K562 (cell line): Measurements from ENCODE around the gene LRP10. TPM values are rescaled to one million over a fixed set of nuclear protein-coding genes. Genes with fewer than 3 reads are reported as not detected.

Experiments
- CC2D1A ChIP-seq: fragments of 450-650 bp; IDR thresholded peaks from 2 replicates; pipeline ENCODE4 v1.6.1; 2017; ENCODE audit warnings: mild to moderate bottlenecking
- CHD2 ChIP-seq: IDR thresholded peaks from 2 replicates; pipeline ENCODE4 v1.6.1; 2011; ENCODE audit warnings: low read depth, low read length
- CREM ChIP-seq: IDR thresholded peaks from 2 replicates; pipeline ENCODE4 v1.6.1; 2014; ENCODE audit warnings: antibody characterized with exemption, low read depth
- FIP1L1 ChIP-seq: fragments of 200-400 bp; formaldehyde crosslinking; IDR thresholded peaks from 2 replicates; pipeline ENCODE4 v1.6.1; 2018; ENCODE audit warnings: mild to moderate bottlenecking, low read depth, low read length; ENCODE audit not compliant: poor library complexity, severe bottlenecking
- FOSL1 ChIP-seq: fragments of 200-800 bp; sonication (Bioruptor generic); conservative IDR thresholded peaks from 2 replicates; pipeline ENCODE4 v1.6.1; 2016; ENCODE audit warnings: missing genetic modification characterization, missing compliant biosample characterization
- JUN ChIP-seq, 2 experiments: sonication (generic) in 1 of 2; formaldehyde crosslinking in 1 of 2; IDR thresholded peaks; 2 replicates each; pipeline versions ENCODE4 v1.6.1 to v1.8.0; 2012 to 2022; ENCODE audit warnings: borderline replicate concordance in 2 of 2, mild to moderate bottlenecking in 2 of 2, improper control_type of control experiment in 1 of 2, low read depth in 1 of 2, low read length in 1 of 2, missing genetic modification reagents in 1 of 2
- MAX ChIP-seq: sonication (generic); formaldehyde crosslinking; IDR thresholded peaks from 2 replicates; pipeline ENCODE4 v1.9.0; 2022; ENCODE audit warnings: mild to moderate bottlenecking, missing genetic modification reagents
- MTA3 ChIP-seq: fragments of 450-650 bp; formaldehyde crosslinking; IDR thresholded peaks from 2 replicates; pipeline ENCODE4 v1.6.1; 2017; ENCODE audit warnings: mild to moderate bottlenecking, borderline replicate concordance
- NFYB ChIP-seq: IDR thresholded peaks from 2 replicates; pipeline ENCODE4 v1.6.1; 2011; ENCODE audit warnings: mild to moderate bottlenecking, moderate library complexity; ENCODE audit not compliant: insufficient read length; ENCODE audit errors: extremely low read depth
- OTX1 ChIP-seq: fragments of 450-650 bp; formaldehyde crosslinking; IDR thresholded peaks from 2 replicates; pipeline ENCODE4 v1.4.0; 2022; ENCODE audit warnings: mild to moderate bottlenecking
- PHF20 ChIP-seq: fragments of 450-650 bp; IDR thresholded peaks from 2 replicates; pipeline ENCODE4 v1.6.1; 2018; ENCODE audit not compliant: partially characterized antibody
- POLR2AphosphoS5 ChIP-seq: IDR thresholded peaks from 2 replicates; pipeline ENCODE4 v1.6.1; 2011; ENCODE audit warnings: mild to moderate bottlenecking, low read depth, low read length, moderate library complexity; ENCODE audit not compliant: control insufficient read depth, insufficient read depth
- PRPF4 ChIP-seq: fragments of 200-400 bp; formaldehyde crosslinking; IDR thresholded peaks from one replicate; pipeline ENCODE4 v1.6.1; 2017; ENCODE audit warnings: low read length, low read depth, mild to moderate bottlenecking; ENCODE audit not compliant: insufficient read depth, poor library complexity, severe bottlenecking
- RAD21 ChIP-seq, 2 experiments: fragments of 250-450 bp in 1 of 2; fragments of 450-650 bp in 1 of 2; sonication (Bioruptor Pico) in 1 of 2; formaldehyde crosslinking in 1 of 2; IDR thresholded peaks in 1 of 2; conservative IDR thresholded peaks in 1 of 2; 2 replicates each; pipeline versions ENCODE4 v1.4.0 to v1.8.0; 2020 to 2022; ENCODE audit warnings: mild to moderate bottlenecking in 2 of 2, moderate library complexity in 1 of 2
- SIN3A ChIP-seq, 2 experiments: fragments of 150-350 bp in 1 of 2; IDR thresholded peaks; 2 replicates each; pipeline ENCODE4 v1.6.1; 2011 to 2016; ENCODE audit warnings: borderline replicate concordance in 2 of 2, low read depth in 2 of 2, low read length in 2 of 2, mild to moderate bottlenecking in 2 of 2, moderate library complexity in 2 of 2; ENCODE audit not compliant: control insufficient read depth in 1 of 2
- SIN3B ChIP-seq: fragments of 450-650 bp; IDR thresholded peaks from 2 replicates; pipeline ENCODE4 v1.6.1; 2017; ENCODE audit warnings: low read depth, mild to moderate bottlenecking, moderate library complexity
- SMAD2 ChIP-seq: fragments of 150-350 bp; IDR thresholded peaks from 2 replicates; pipeline ENCODE4 v1.6.1; 2014; ENCODE audit warnings: low read depth, mild to moderate bottlenecking, low read length
- TAF1 ChIP-seq: IDR thresholded peaks from 2 replicates; pipeline ENCODE4 v1.6.1; 2011; ENCODE audit warnings: mild to moderate bottlenecking, low read length, moderate library complexity; ENCODE audit not compliant: insufficient read depth, control insufficient read depth, severe bottlenecking; ENCODE audit errors: extremely low read depth
- TBP ChIP-seq: optimal IDR thresholded peaks from 2 replicates; pipeline ENCODE3; 2011; ENCODE audit warnings: low read depth, low read length, improper control_type of control experiment
- TCF7 ChIP-seq: sonication (generic); IDR thresholded peaks from 2 replicates; pipeline ENCODE4 v1.6.1; 2016; ENCODE audit warnings: antibody characterized with exemption, borderline replicate concordance
- TEAD1 ChIP-seq, 2 experiments: fragments of 450-650 bp in 1 of 2; sonication (generic) in 1 of 2; formaldehyde crosslinking; IDR thresholded peaks; 2 replicates each; pipeline versions ENCODE4 v1.4.0 to v1.8.0; 2020 to 2022; ENCODE audit warnings: mild to moderate bottlenecking in 2 of 2, missing genetic modification reagents in 1 of 2
- TRIM28 ChIP-seq: fragments of 450-650 bp; IDR thresholded peaks from 2 replicates; pipeline ENCODE4 v1.6.1; 2017
- XRCC5 ChIP-seq: fragments of 200-400 bp; formaldehyde crosslinking; IDR thresholded peaks from 2 replicates; pipeline ENCODE4 v1.6.1; 2017; ENCODE audit warnings: low read depth, mild to moderate bottlenecking, low read length
- ZBTB7A ChIP-seq: IDR thresholded peaks from 2 replicates; pipeline ENCODE4 v1.6.1; 2011; ENCODE audit warnings: low read depth, mild to moderate bottlenecking, low read length, moderate library complexity, borderline replicate concordance; ENCODE audit not compliant: control insufficient read depth
- ZEB2 ChIP-seq: fragments of 450-650 bp; IDR thresholded peaks from 2 replicates; pipeline ENCODE4 v1.6.1; 2016
- ZNF583 ChIP-seq: fragments of 250-450 bp; sonication (Bioruptor Pico); IDR thresholded peaks from 2 replicates; pipeline ENCODE4 v1.4.0; 2020
- ZNF764 ChIP-seq: fragments of 250-450 bp; sonication (Bioruptor Pico); IDR thresholded peaks from 2 replicates; pipeline ENCODE4 v1.4.0; 2020; ENCODE audit warnings: low read depth, mild to moderate bottlenecking, moderate library complexity
- polyA plus RNA-seq, 8 experiments: library from polyadenylated mRNA; depleted of rRNA in 4 of 8; stranded (reverse) in 5 of 8; unstranded in 3 of 8; fragments of >200 nt; fragmentation: Nextera tagmentation in 2 of 8; fragmentation: Illumina TruSeq in 1 of 8; extraction: Ambion mirVana in 2 of 8; extraction: Trizol in 1 of 8; gene quantifications; 2 replicates each; pipeline versions ENCODE4 v1.2.1 to v1.2.3, GENCODE V29; 2011 to 2014; ENCODE audit warnings: inconsistent platforms in 1 of 8, missing spikeins in 1 of 8
- total RNA-seq, 7 experiments: library from RNA; depleted of rRNA in 6 of 7; stranded (reverse); fragments of >200 nt in 6 of 7; fragmentation: Illumina TruSeq in 2 of 7; extraction: Trizol in 2 of 7; gene quantifications; 2 replicates each; pipeline versions ENCODE4 v1.2.1 to v1.2.3, GENCODE V29; 2011 to 2021; ENCODE audit warnings: low replicate concordance in 1 of 7

LRP10 gene
- total and polyA plus RNA-seq, 9 of the 15 experiments (the other 6 are each of a cell fraction or from before 2014, with no cell fraction given) = 1.3 to 45.5 (median 10.9) TPM

- TF ChIP-seq MTA3 = 0 out of 2 replicates have a peak, but pooled peaks have one; percentile 7
- peak; percentile 69 to 73 for TF ChIP-seq RAD21 (CRISPR knock-in tag; conservative IDR thresholded peaks at IDR 0.05 in 1 of 2, IDR thresholded peaks at IDR 0.05 in 1 of 2)
- TF ChIP-seq SIN3B = no peak
- 0 out of 2 replicates have a peak, but pooled peaks have one; percentile 19 for TF ChIP-seq CC2D1A
- TF ChIP-seq SIN3A (IDR thresholded peaks at IDR 0.05; ENCODE audit: borderline replicate concordance in 2 of 2, control insufficient read depth in 1 of 2, low read depth in 2 of 2, low read length in 2 of 2) = peak in 1 of 2 experiments; percentile 61; a peak in 1 of 4 replicates
- TF ChIP-seq TRIM28 = no peak
- TF ChIP-seq PRPF4 = peak; percentile 10
- peak; percentile 83; the same call in 1 of the 2 replicates for TF ChIP-seq XRCC5
- TF ChIP-seq CHD2 = no peak
- TF ChIP-seq CREM = peak; percentile 34; the same call in 1 of the 2 replicates
- no peak for TF ChIP-seq SMAD2
- no peak for TF ChIP-seq TCF7
- no peak for TF ChIP-seq NFYB
- 0 out of 2 replicates have a peak, but pooled peaks have one; percentile 28 for TF ChIP-seq ZNF583 (CRISPR knock-in tag)
- peak; percentile 40 for TF ChIP-seq FIP1L1
- 0 out of 4 replicates have a peak, but pooled peaks of 1 of the 2 experiments have one; percentile 23 for TF ChIP-seq TEAD1 (CRISPR knock-in tag; IDR thresholded peaks at IDR 0.05)
- 0 out of 2 replicates have a peak, but pooled peaks have one; percentile 7 for TF ChIP-seq OTX1 (CRISPR knock-in tag)
- TF ChIP-seq FOSL1 (tag) = peak; percentile 3; the same call in 1 of the 2 replicates
- TF ChIP-seq JUN (IDR thresholded peaks at IDR 0.05; ENCODE audit: borderline replicate concordance, low read depth, low read length) = 0 out of 2 replicates have a peak, but pooled peaks have one; percentile 22
- no peak for TF ChIP-seq JUN (CRISPR knock-in tag; IDR thresholded peaks at IDR 0.05; ENCODE audit: borderline replicate concordance)
- peak; percentile 71; the same call in 1 of the 2 replicates for TF ChIP-seq ZNF764
- TF ChIP-seq PHF20 = no peak
- peak; percentile 41 for TF ChIP-seq TBP
- peak; percentile 71 for TF ChIP-seq ZEB2
- peak; percentile 54; the same call in 1 of the 2 replicates for TF ChIP-seq POLR2AphosphoS5
- 0 out of 2 replicates have a peak, but pooled peaks have one; percentile 1 for TF ChIP-seq ZBTB7A
- TF ChIP-seq MAX (CRISPR knock-in tag) = no peak
- peak; percentile 53 for TF ChIP-seq TAF1
Observed at GRCh38 chr14:22872033-22872832, 693 bp downstream of the LRP10 start (continued).
